Testis (tissue), 3 donors: ENCODE measurements around the gene WDFY4. TPM values are rescaled to one million over a fixed set of nuclear protein-coding genes. Genes with fewer than 3 reads are reported as not detected.

Source experiments
- DNase-seq: peaks from one replicate; pipeline ENCODE4 v3.0.0-alpha.2; 2019
- H3K27ac ChIP-seq, 2 donors: fragments of 200-600 bp; sonication (generic); one replicate each; pipeline ENCODE4 v1.5.1; 2019
- H3K27me3 ChIP-seq: fragments of 200-600 bp; sonication (generic); one replicate; pipeline ENCODE4 v1.5.1; 2019
- H3K36me3 ChIP-seq: fragments of 200-600 bp; sonication (generic); one replicate; pipeline ENCODE4 v1.5.1; 2017; ENCODE audit warnings: low read depth; ENCODE audit errors: missing control alignments
- H3K4me1 ChIP-seq: fragments of 200-600 bp; sonication (generic); one replicate; pipeline ENCODE4 v1.5.1; 2019
- H3K4me3 ChIP-seq, 2 donors: fragments of 200-600 bp; sonication (generic); one replicate each; pipeline ENCODE4 v1.5.1; 2017 to 2019
- H3K9me3 ChIP-seq: fragments of 200-600 bp; sonication (generic); one replicate; pipeline ENCODE4 v1.5.1; 2017
- POLR2A ChIP-seq: fragments of 450-650 bp; IDR thresholded peaks from one replicate; pipeline ENCODE4 v1.6.1; 2017; ENCODE audit warnings: antibody characterized with exemption, mild to moderate bottlenecking, moderate library complexity
- WGBS, 2 donors: methylation state at CpG; one replicate each; pipeline ENCODE4 v1.1.5; 2018; 5-methylcytosine and 5-hydroxymethylcytosine counted together
- intact Hi-C: fragments of 100-400 bp; cut with DNase I; formaldehyde crosslinking; loops from one replicate; pipeline ENCODE4 v1.15.1; 2023; ENCODE audit warnings: low total_unique reads
- polyA plus RNA-seq: library from polyadenylated mRNA; stranded (reverse); fragments of 350-450 nt; fragmentation: Illumina TruSeq; extraction: RNeasy Lipid Tissue Mini Kit (QIAGEN cat#74804); gene quantifications from one replicate; pipeline ENCODE4 v1.2.3, GENCODE V29; 2014; ENCODE audit warnings: low read depth, low replicate concordance; ENCODE audit not compliant: insufficient read depth
- total RNA-seq, 2 donors: library from RNA; depleted of rRNA; stranded (reverse); fragments of >200 nt; gene quantifications; one replicate each; pipeline ENCODE4 v1.2.3, GENCODE V29; 2016
- TF ChIP-seq, protein P1 (sequence below), 3 experiments: fragments of 450-650 bp in 2 of 3; fragments of 200-600 bp in 1 of 3; sonication (generic) in 1 of 3; IDR thresholded peaks; one replicate each; pipeline ENCODE4 v1.5.1; 2016 to 2019; ENCODE audit warnings: antibody characterized with exemption in 3 of 3, mild to moderate bottlenecking in 2 of 3, moderate library complexity in 1 of 3

The WDFY4 gene
- total and polyA plus RNA-seq, 3 donors from 2014 or later: 10.2 to 21.5 (median 18.4) TPM

DNA sequence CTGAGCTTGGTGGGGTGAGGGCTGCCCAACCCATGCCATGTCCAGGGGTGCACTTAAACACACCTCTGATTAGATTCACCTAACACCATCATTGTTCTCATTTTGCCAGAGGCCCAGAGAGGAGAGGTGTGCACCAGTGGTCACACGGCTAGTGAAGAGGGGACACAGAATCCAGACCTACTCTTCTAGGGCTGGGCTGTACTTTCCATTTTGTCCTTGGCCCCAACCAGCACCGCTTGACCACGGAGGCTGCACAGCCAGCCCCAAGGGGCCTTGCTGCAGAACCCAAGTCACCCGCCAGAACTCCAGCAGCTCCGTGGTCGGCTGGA, 246 bp upstream of the WDFY4 start:
- WGBS, 2 donors: 78 to 100% methylated on average over 1 to 6 of the region's 6 CpGs

DNA sequence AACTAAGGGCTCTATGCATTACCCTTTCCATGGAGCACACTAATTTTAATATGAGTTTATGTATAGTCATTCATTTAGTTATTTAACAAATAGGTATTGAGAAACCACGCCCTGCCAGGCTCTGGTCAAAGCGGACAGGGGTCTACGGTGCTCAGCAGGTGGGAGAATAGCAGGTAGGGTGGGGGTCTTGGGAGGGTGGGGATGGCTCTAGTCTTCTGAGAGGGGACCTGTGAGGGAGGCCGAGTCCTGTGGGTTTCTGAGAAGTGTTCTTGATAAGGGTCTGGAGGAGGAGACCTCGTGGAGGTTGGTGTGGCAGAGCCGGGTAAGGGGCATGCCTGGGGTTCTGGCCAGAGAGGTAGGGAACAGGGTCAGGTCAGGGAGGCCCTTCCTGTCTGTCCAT, 1.1 kb downstream of the WDFY4 start:
- no peaks in the 10 kb centered on the region for H3K27me3 ChIP-seq
- H3K9me3 ChIP-seq: no peaks in the 10 kb centered on the region
- WGBS, 2 donors: 80 to 82% methylated on average over 6 of the region's 6 CpGs
- H3K4me3 ChIP-seq: no peak overlapping the region
- intact Hi-C loops: no loop called here
- DNase-seq: no peak
- H3K4me1 ChIP-seq: no peaks in the 10 kb centered on the region
- H3K36me3 ChIP-seq: no peaks in the 10 kb centered on the region
- TF ChIP-seq POLR2A: no peak
- TF ChIP-seq, protein P1, sequence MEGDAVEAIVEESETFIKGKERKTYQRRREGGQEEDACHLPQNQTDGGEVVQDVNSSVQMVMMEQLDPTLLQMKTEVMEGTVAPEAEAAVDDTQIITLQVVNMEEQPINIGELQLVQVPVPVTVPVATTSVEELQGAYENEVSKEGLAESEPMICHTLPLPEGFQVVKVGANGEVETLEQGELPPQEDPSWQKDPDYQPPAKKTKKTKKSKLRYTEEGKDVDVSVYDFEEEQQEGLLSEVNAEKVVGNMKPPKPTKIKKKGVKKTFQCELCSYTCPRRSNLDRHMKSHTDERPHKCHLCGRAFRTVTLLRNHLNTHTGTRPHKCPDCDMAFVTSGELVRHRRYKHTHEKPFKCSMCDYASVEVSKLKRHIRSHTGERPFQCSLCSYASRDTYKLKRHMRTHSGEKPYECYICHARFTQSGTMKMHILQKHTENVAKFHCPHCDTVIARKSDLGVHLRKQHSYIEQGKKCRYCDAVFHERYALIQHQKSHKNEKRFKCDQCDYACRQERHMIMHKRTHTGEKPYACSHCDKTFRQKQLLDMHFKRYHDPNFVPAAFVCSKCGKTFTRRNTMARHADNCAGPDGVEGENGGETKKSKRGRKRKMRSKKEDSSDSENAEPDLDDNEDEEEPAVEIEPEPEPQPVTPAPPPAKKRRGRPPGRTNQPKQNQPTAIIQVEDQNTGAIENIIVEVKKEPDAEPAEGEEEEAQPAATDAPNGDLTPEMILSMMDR (IDR thresholded peaks at IDR 0.05): no peak
- H3K27ac ChIP-seq: no peak overlapping the region

More for the DNA sequence above, 246 bp upstream of the WDFY4 start:
- Histone ChIP-seq H3K36me3 (no peaks in the 10 kb centered on the region), H3K9me3 (no peaks in the 10 kb centered on the region), H3K27ac (no peak overlapping the region), H3K27me3 (no peaks in the 10 kb centered on the region), H3K4me1 (no peaks in the 10 kb centered on the region), H3K4me3 (no peak overlapping the region)
- TF ChIP-seq POLR2A: no peak
- TF ChIP-seq, protein P1 (IDR thresholded peaks at IDR 0.05): no peak
- DNase-seq: no peak
- intact Hi-C loops: no loop called here

DNA sequence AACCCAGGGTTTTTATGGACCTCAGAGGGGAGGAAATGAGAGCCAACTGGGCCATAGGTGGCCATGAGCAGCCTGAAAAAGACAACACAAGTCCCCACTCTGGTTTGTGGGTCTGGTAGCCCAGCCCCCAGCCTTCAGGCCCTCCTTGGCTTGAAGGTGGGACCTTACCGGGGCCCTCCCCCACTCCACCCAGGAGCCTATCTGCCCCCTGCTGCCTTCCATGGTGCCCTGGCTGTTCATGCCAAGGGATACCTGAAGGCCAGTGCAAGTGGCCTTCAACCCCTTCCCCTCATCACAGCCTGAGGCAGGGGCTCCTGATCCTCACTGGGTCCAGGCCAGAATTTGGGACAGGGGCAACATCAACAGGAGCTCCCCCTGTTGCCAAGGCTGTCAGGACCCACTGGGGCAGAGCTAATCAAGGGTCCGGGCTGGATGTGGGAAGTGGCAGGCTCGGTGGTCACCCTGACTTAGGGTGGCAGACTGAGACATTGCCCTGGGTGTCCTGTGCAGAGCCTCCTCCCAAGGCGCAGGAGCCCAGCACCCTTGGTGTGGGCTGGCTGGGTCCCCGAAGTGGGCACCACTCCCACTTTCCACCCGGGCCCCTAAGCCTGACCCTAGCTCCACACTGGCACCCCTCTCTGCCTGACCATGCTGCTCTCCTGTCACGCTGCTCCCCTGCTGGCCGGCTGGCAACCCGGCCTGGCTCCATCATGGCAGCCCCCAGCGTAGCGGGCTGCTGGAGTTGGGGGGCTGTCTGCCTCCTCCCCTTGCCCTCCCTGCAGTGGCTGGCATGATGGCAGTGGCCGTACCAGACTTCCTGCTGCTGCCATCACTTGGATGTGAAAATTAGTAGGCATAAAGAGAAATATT, 6.4 kb downstream of the WDFY4 start:
- H3K36me3 ChIP-seq: no peaks in the 10 kb centered on the region
- no peaks in the 10 kb centered on the region for H3K27me3 ChIP-seq
- TF ChIP-seq, protein P1 (IDR thresholded peaks at IDR 0.05): no peak
- no peak for TF ChIP-seq POLR2A
- intact Hi-C loops: no loop called here
- H3K9me3 ChIP-seq: no peaks in the 10 kb centered on the region
- DNase-seq: no peak
- 80 to 90% methylated on average over 4 to 12 of the region's 12 CpGs for WGBS, 2 donors
- H3K27ac ChIP-seq: no peak overlapping the region
- no peak overlapping the region for H3K4me3 ChIP-seq
- no peaks in the 10 kb centered on the region for H3K4me1 ChIP-seq

DNA sequence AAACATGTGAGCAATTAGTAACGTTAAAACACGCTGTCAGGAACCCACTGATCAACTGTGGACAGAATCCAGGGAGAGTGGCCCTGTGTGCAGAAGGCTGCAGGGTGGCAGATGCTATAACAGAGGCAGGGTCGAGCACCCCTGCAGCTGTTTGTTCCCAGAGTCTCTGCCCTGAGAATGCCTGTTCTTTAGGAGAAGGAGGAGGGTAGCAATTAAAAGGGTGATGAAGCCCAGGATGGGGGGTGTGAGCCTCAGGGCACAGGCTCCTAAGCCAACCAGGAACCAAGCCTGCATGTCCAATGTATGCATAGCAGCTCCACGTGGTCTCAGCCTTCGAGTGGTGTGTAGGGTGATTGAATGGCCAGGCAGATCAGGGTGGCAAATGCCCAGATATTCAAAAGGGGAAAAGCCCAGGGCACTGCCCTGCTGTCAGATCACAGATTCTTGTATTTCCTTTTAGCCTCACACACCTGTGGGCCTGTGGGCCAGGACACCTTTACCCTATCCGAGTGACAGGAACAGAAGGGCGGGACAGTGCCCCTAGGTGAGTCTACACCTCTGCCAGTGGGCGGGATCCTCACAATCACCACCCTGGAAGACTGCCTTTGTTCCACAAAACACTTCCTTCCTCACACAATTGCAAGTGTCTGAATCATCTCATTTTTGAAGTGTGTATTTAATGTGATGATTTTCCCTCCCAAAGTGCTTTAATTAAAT, 7.3 kb downstream of the WDFY4 start:
- TF ChIP-seq, protein P1 (IDR thresholded peaks at IDR 0.05): no peak
- TF ChIP-seq POLR2A: no peak
- no peak for DNase-seq
- Histone ChIP-seq H3K36me3 (no peaks in the 10 kb centered on the region), H3K27me3 (no peaks in the 10 kb centered on the region), H3K4me1 (no peaks in the 10 kb centered on the region), H3K4me3 (no peak overlapping the region), H3K27ac (no peak overlapping the region), H3K9me3 (no peaks in the 10 kb centered on the region)
- WGBS, 2 donors: 67 to 72% methylated on average over 7 to 8 of the region's 8 CpGs
- intact Hi-C loops: no loop called here
